K562 (cell line): ENCODE data around the gene NOL8. TPM values are rescaled to one million over a fixed set of nuclear protein-coding genes. Genes with fewer than 3 reads are reported as not detected.

Experiments used
- ATAC-seq: fragments of 200-7000 bp; cut with Tn5 transposase; 3 replicates; pipeline ENCODE4 v1.9.1; 2020; ENCODE audit warnings: moderate library complexity
- BruUV-seq: library from RNA; stranded (reverse); fragments of 400-500 nt; replicated peaks from 2 replicates; lab custom pipeline; 2021; lab: Mats Ljungman, UMichigan
- CTCF ChIA-PET: fragments of 300-600 bp; formaldehyde crosslinking; extraction: SDS; loops from one replicate; lab custom pipeline; 2021; ENCODE audit warnings: low intra/inter-chr PET ratio; lab: Yijun Ruan, JAX
- POLR2A ChIA-PET: fragments of 300-600, 350-650 bp; sonication (Branson Sonifier 250); formaldehyde crosslinking; extraction: SDS; loops from one replicate; lab custom pipeline; 2021; ENCODE audit warnings: antibody characterized with exemption, inconsistent platforms; lab: Yijun Ruan, JAX
- DNase-seq, 4 experiments: peaks; one replicate each; pipeline versions ENCODE4 v3.0.0 to v3.0.0-alpha.2; 2011 to 2018; ENCODE audit warnings: low spot score in 3 of 4, mixed read lengths in 3 of 4; ENCODE audit errors: extremely low read depth in 1 of 4
- FAIRE-seq: peaks from 2 replicates; lab custom pipeline; 2011; peaks lifted over from hg19 to GRCh38; lab: Jason Lieb, UNC
- H2AFZ ChIP-seq: 2 replicates; pipeline ENCODE4 v1.6.0; 2011; ENCODE audit warnings: low read depth, low read length, control low read depth, inconsistent platforms
- H3K27ac ChIP-seq: fragments of 200-600 bp; 3 replicates; pipeline ENCODE4 v1.8.0; 2011; ENCODE audit warnings: low read depth, mild to moderate bottlenecking, control low read depth, inconsistent platforms, low read length, moderate library complexity, mixed read lengths; ENCODE audit errors: extremely low read depth
- H3K27me3 ChIP-seq, 2 experiments: fragments of 300-600 bp in 1 of 2; 2 replicates in 1 of 2; 3 replicates in 1 of 2; pipeline versions ENCODE4 v1.6.0 to v1.8.0; 2011; ENCODE audit warnings: inconsistent platforms in 2 of 2, low read length in 2 of 2, mild to moderate bottlenecking in 1 of 2, mixed read lengths in 1 of 2, moderate library complexity in 1 of 2; ENCODE audit not compliant: control insufficient read depth in 2 of 2, insufficient read depth in 2 of 2
- H3K36me3 ChIP-seq: fragments of 300-600 bp; 3 replicates; pipeline ENCODE4 v1.8.0; 2011; ENCODE audit warnings: mild to moderate bottlenecking, low read length, inconsistent platforms; ENCODE audit not compliant: control insufficient read depth, insufficient read depth
- H3K4me1 ChIP-seq, 2 experiments: fragments of 200-600 bp in 1 of 2; replicated peaks in 1 of 2; 2 replicates in 1 of 2; 3 replicates in 1 of 2; pipeline versions ENCODE4 v1.5.1 to v1.8.0; 2011; ENCODE audit warnings: inconsistent platforms in 2 of 2, low read length in 2 of 2, mild to moderate bottlenecking in 1 of 2, mixed read lengths in 1 of 2, moderate library complexity in 1 of 2; ENCODE audit not compliant: control insufficient read depth in 2 of 2, insufficient read depth in 2 of 2
- H3K4me2 ChIP-seq: 2 replicates; pipeline ENCODE4 v1.6.1; 2011; ENCODE audit warnings: low read length, control low read depth, inconsistent platforms, mixed read lengths; ENCODE audit not compliant: insufficient read depth
- H3K4me3 ChIP-seq: fragments of 200-600 bp; sonication (generic), shearing (Covaris generic); 2 replicates; pipeline ENCODE4 v1.5.1; 2016; ENCODE audit warnings: control low read depth, inconsistent platforms
- H3K79me2 ChIP-seq: fragments of 200-600 bp; 3 replicates; pipeline ENCODE4 v1.8.0; 2011; ENCODE audit warnings: low read length, inconsistent platforms; ENCODE audit not compliant: control insufficient read depth, insufficient read depth
- H3K9ac ChIP-seq, 2 experiments: 2 replicates each; pipeline versions ENCODE4 v1.6.0 to v1.6.1; 2011; ENCODE audit warnings: low read depth in 2 of 2, low read length in 2 of 2, control low read depth in 1 of 2, inconsistent platforms in 1 of 2, mild to moderate bottlenecking in 1 of 2, mixed read lengths in 1 of 2; ENCODE audit not compliant: insufficient read depth in 1 of 2
- H3K9me1 ChIP-seq: one replicate; pipeline ENCODE4 v1.6.0; 2011; ENCODE audit warnings: inconsistent platforms, mild to moderate bottlenecking, low read length, moderate library complexity; ENCODE audit not compliant: control insufficient read depth, insufficient read depth
- H3K9me3 ChIP-seq: replicated peaks from 2 replicates; pipeline ENCODE4 v1.5.1; 2011; ENCODE audit warnings: low read depth, low read length, inconsistent platforms; ENCODE audit not compliant: control insufficient read depth, insufficient read depth
- H4K20me1 ChIP-seq: replicated peaks from 2 replicates; pipeline ENCODE4 v1.6.1; 2011; ENCODE audit warnings: low read length, inconsistent platforms, mixed read lengths; ENCODE audit not compliant: control insufficient read depth, insufficient read depth
- ELK1 ChIP-seq: sonication (generic); formaldehyde crosslinking; IDR thresholded peaks from 2 replicates; pipeline ENCODE4 v1.8.1; 2022; ENCODE audit warnings: missing genetic modification reagents
- FOSL1 ChIP-seq: fragments of 200-800 bp; sonication (Bioruptor generic); conservative IDR thresholded peaks from 2 replicates; pipeline ENCODE4 v1.6.1; 2016; ENCODE audit warnings: missing genetic modification characterization, missing compliant biosample characterization
- HDAC1 ChIP-seq, 2 experiments: fragments of 450-650 bp; IDR thresholded peaks; 2 replicates each; pipeline ENCODE4 v1.6.1; 2016 to 2017; ENCODE audit warnings: inconsistent platforms in 1 of 2, mild to moderate bottlenecking in 1 of 2, moderate library complexity in 1 of 2
- THAP12 ChIP-seq: fragments of 250-450 bp; sonication (Bioruptor Pico); IDR thresholded peaks from 2 replicates; pipeline ENCODE4 v1.9.0; 2021; ENCODE audit warnings: mild to moderate bottlenecking, inconsistent platforms
- WGBS: fragments of 100-300 bp; shearing (Covaris generic); methylation state at CpG from one replicate; pipeline ENCODE4 v1.1.6; 2016; ENCODE audit warnings: low coverage, mixed read lengths; ENCODE audit not compliant: insufficient coverage; ENCODE audit errors: missing lambda C conversion rate; 5-methylcytosine and 5-hydroxymethylcytosine counted together
- in situ Hi-C: fragments of 300-500 bp; cut with MboI; formaldehyde crosslinking; loops from 4 replicates; pipeline ENCODE4 v1.15.0; 2018; ENCODE audit warnings: inconsistent platforms, mixed read lengths
- intact Hi-C: fragments of 100-400 bp; cut with micrococcal nuclease; formaldehyde crosslinking; loops from 2 replicates; pipeline ENCODE4 v1.14.2; 2022
- polyA plus RNA-seq, 8 experiments: library from polyadenylated mRNA; depleted of rRNA in 4 of 8; stranded (reverse) in 5 of 8; unstranded in 3 of 8; fragments of >200 nt; fragmentation: Nextera tagmentation in 2 of 8; fragmentation: Illumina TruSeq in 1 of 8; extraction: Ambion mirVana in 2 of 8; extraction: Trizol in 1 of 8; gene quantifications; 2 replicates each; pipeline versions ENCODE4 v1.2.1 to v1.2.3, GENCODE V29; 2011 to 2014; ENCODE audit warnings: inconsistent platforms in 1 of 8, missing spikeins in 1 of 8
- total RNA-seq, 7 experiments: library from RNA; depleted of rRNA in 6 of 7; stranded (reverse); fragments of >200 nt in 6 of 7; fragmentation: Illumina TruSeq in 2 of 7; extraction: Trizol in 2 of 7; gene quantifications; 2 replicates each; pipeline versions ENCODE4 v1.2.1 to v1.2.3, GENCODE V29; 2011 to 2021; ENCODE audit warnings: low replicate concordance in 1 of 7

The NOL8 gene
- total and polyA plus RNA-seq, 9 of the 15 experiments (the other 6 are each of a cell fraction or from before 2014, with no cell fraction given) = 51.3 to 91.5 (median 58.7) TPM

GRCh38 chr9:92266486-92266885 lies 58.7 kb downstream of the NOL8 start (continued):
- TF ChIP-seq ELK1 (CRISPR knock-in tag) (no peak), THAP12 (CRISPR knock-in tag) (no peak)
- TF ChIP-seq, all 486 proteins: peak for 0

- TF ChIP-seq HDAC1 (IDR thresholded peaks at IDR 0.05) (no peak), FOSL1 (tag) (0 out of 2 replicates have a peak, but pooled peaks have one; percentile 16)
- Histone ChIP-seq H3K36me3 (peaks cover 98% of the 10 kb centered on the region), H3K79me2 (peaks cover 5% of the 10 kb centered on the region; the same call in 2 of the 3 replicates), H3K27me3 (no peaks in the 10 kb centered on the region), H3K9me3 (no peaks in the 10 kb centered on the region), H2AFZ (no peak overlapping the region), H4K20me1 (no peaks in the 10 kb centered on the region), H3K4me1 (no peaks in the 10 kb centered on the region), H3K27ac (no peak overlapping the region), H3K9me1 (no peaks in the 10 kb centered on the region), H3K9ac (no peak overlapping the region), H3K4me3 (no peak overlapping the region), H3K4me2 (no peak overlapping the region)
- FAIRE-seq = no peak
- in situ Hi-C loops (no loop called here), intact Hi-C loops (no loop called here)
- no peak; the same call in 2 of the 3 replicates for ATAC-seq
- 95% methylated on average over 3 of the region's 3 CpGs for WGBS
- no peak for DNase-seq
- ChIA-PET POLR2A (interaction anchor here (0.6 to 5.5 kb wide), 3 partner anchors 12 to 31 kb away, joined by 4 to 51 read pairs (median 8); no protein-coding TSS in a partner anchor), CTCF (no interaction called here)
- BruUV-seq = no TSS peak
Measured at GRCh38 chr9:92265154-92265553, 60.0 kb downstream of the NOL8 start.
